WTC11 (cell line): ENCODE data around the gene MAP4K1. TPM values are rescaled to one million over a fixed set of nuclear protein-coding genes. Genes with fewer than 3 reads are reported as not detected.

Experiments
- ATAC-seq: fragments of 200-7000 bp; cut with Tn5 transposase; 2 replicates; pipeline ENCODE4 v1.10.0; 2021; ENCODE audit warnings: mild to moderate bottlenecking, moderate library complexity
- CTCF ChIA-PET: fragments of 300-600 bp; sonication (Branson Sonifier 250); formaldehyde crosslinking; loops from one replicate; lab custom pipeline; 2021; ENCODE audit warnings: antibody characterized with exemption; lab: Charles Lee
- POLR2A ChIA-PET: fragments of 350-600 bp; sonication (Branson Sonifier 250); formaldehyde crosslinking; loops from one replicate; lab custom pipeline; 2021; ENCODE audit warnings: antibody characterized with exemption; lab: Charles Lee
- DNase-seq: peaks from one replicate; pipeline ENCODE4 v3.0.0; 2021; ENCODE audit warnings: low spot score
- H3K27ac Mint-ChIP-seq: 2 replicates; pipeline ENCODE4 v1.8.0; 2021; ENCODE audit warnings: mixed read lengths
- H3K27me3 Mint-ChIP-seq: 2 replicates; pipeline ENCODE4 v1.8.0; 2021; ENCODE audit warnings: low read depth, mild to moderate bottlenecking, moderate library complexity, mixed read lengths
- H3K36me3 Mint-ChIP-seq: 2 replicates; pipeline ENCODE4 v1.8.0; 2021; ENCODE audit warnings: mixed read lengths
- H3K4me1 Mint-ChIP-seq: 2 replicates; pipeline ENCODE4 v1.8.0; 2022; ENCODE audit warnings: mixed read lengths
- H3K4me3 Mint-ChIP-seq: 2 replicates; pipeline ENCODE4 v1.8.0; 2021; ENCODE audit warnings: mild to moderate bottlenecking, moderate library complexity, mixed read lengths
- H3K9me3 Mint-ChIP-seq: 2 replicates; pipeline ENCODE4 v1.8.0; 2021; ENCODE audit warnings: mixed read lengths
- ETV6 ChIP-seq: sonication (generic); formaldehyde crosslinking; IDR thresholded peaks from 2 replicates; pipeline ENCODE4 v1.8.1; 2022; ENCODE audit warnings: mild to moderate bottlenecking, missing genetic modification reagents
- FOXJ3 ChIP-seq: sonication (generic); formaldehyde crosslinking; IDR thresholded peaks from 2 replicates; pipeline ENCODE4 v1.9.0; 2021; ENCODE audit warnings: missing genetic modification reagents, mild to moderate bottlenecking, borderline replicate concordance
- JAZF1 ChIP-seq: fragments of 250-450 bp; sonication (Bioruptor Pico); IDR thresholded peaks from 2 replicates; pipeline ENCODE4 v1.9.0; 2021; ENCODE audit warnings: moderate library complexity, mild to moderate bottlenecking, inconsistent platforms
- JUN ChIP-seq: sonication (generic); formaldehyde crosslinking; IDR thresholded peaks from 2 replicates; pipeline ENCODE4 v1.8.0; 2023; ENCODE audit warnings: mild to moderate bottlenecking, missing genetic modification reagents
- MXD4 ChIP-seq: fragments of 250-450 bp; sonication (Bioruptor Pico); IDR thresholded peaks from 2 replicates; pipeline ENCODE4 v1.8.0; 2021; ENCODE audit warnings: mild to moderate bottlenecking, moderate library complexity, borderline replicate concordance
- NR3C1 ChIP-seq: sonication (generic); formaldehyde crosslinking; conservative IDR thresholded peaks from 2 replicates; pipeline ENCODE4 v1.8.1; 2023; ENCODE audit warnings: low read depth, mild to moderate bottlenecking, missing genetic modification reagents
- OVOL2 ChIP-seq: fragments of 250-450 bp; sonication (Bioruptor Pico); IDR thresholded peaks from 2 replicates; pipeline ENCODE4 v1.9.0; 2021; ENCODE audit warnings: mild to moderate bottlenecking, borderline replicate concordance
- PRRX2 ChIP-seq: fragments of 250-450 bp; sonication (Bioruptor Pico); IDR thresholded peaks from 2 replicates; pipeline ENCODE4 v1.8.0; 2021; ENCODE audit warnings: mild to moderate bottlenecking
- SMAD3 ChIP-seq: sonication (generic); formaldehyde crosslinking; IDR thresholded peaks from 2 replicates; pipeline ENCODE4 v1.8.0; 2022; ENCODE audit warnings: missing genetic modification reagents, mild to moderate bottlenecking, borderline replicate concordance
- TEAD1 ChIP-seq: sonication (generic); formaldehyde crosslinking; IDR thresholded peaks from 2 replicates; pipeline ENCODE4 v1.8.0; 2022; ENCODE audit warnings: mild to moderate bottlenecking, missing genetic modification reagents
- ZNF121 ChIP-seq: sonication (generic); formaldehyde crosslinking; IDR thresholded peaks from 2 replicates; pipeline ENCODE4 v1.8.0; 2023; ENCODE audit warnings: missing genetic modification reagents
- ZNF423 ChIP-seq: fragments of 250-450 bp; sonication (Bioruptor Pico); IDR thresholded peaks from 2 replicates; pipeline ENCODE4 v2.1.2; 2022; ENCODE audit warnings: mild to moderate bottlenecking, moderate library complexity
- ZNF512 ChIP-seq: sonication (generic); formaldehyde crosslinking; IDR thresholded peaks from 2 replicates; pipeline ENCODE4 v1.8.1; 2022; ENCODE audit warnings: missing genetic modification reagents, borderline replicate concordance
- ZNF532 ChIP-seq: fragments of 250-450 bp; sonication (Bioruptor Pico); IDR thresholded peaks from 2 replicates; pipeline ENCODE4 v1.9.0; 2021; ENCODE audit warnings: mild to moderate bottlenecking, borderline replicate concordance
- total RNA-seq: library from RNA; stranded (reverse); gene quantifications from 3 replicates; pipeline ENCODE4 v1.2.3, GENCODE V29; 2021
- TF ChIP-seq, protein P1 (sequence below): sonication (generic); formaldehyde crosslinking; IDR thresholded peaks from 2 replicates; pipeline ENCODE4 v1.8.1; 2022; ENCODE audit warnings: mild to moderate bottlenecking, missing genetic modification reagents, moderate library complexity, borderline replicate concordance
- TF ChIP-seq, protein P2 (sequence below): sonication (generic); formaldehyde crosslinking; IDR thresholded peaks from 2 replicates; pipeline ENCODE4 v1.8.0; 2022; ENCODE audit warnings: mild to moderate bottlenecking, missing genetic modification reagents
- TF ChIP-seq, protein P3 (sequence below): fragments of 250-450 bp; sonication (Bioruptor Pico); IDR thresholded peaks from 2 replicates; pipeline ENCODE4 v2.1.2; 2022; ENCODE audit warnings: mild to moderate bottlenecking, moderate library complexity

Gene MAP4K1
- total RNA-seq, 1 experiment from 2014 or later, result 14.0 TPM

DNA sequence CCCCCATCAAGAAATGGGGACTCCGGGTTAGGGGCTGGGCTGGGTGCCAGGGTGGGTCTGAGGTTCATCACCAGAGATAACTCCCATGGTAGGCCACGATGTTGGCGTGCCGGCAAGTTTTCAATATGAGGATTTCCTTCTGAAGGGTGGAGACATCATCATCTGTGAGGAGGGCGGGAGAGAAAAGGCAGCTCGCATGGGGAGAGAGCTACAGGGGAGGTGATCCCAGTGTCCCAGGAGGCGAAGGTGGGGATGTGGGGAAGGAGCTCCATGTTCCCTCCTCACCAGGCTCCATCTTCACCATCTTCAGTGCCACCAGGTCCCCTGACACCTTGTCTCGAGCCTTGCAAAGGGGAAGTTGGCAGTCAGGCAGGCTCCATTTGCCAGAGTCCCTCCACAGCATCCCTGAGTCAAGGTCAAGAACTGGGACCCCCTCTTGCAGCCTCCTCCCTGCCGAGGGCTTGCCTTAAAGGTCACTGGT, 430 bp downstream of the MAP4K1 start:
- peaks cover 36% of the 10 kb centered on the region for H3K4me1 Mint-ChIP-seq
- TF ChIP-seq ZNF423 (no peak), SMAD3 (no peak), FOXJ3 (CRISPR knock-in tag) (no peak), ZNF121 (CRISPR knock-in tag) (no peak), PRRX2 (CRISPR knock-in tag) (no peak), ZNF512 (no peak), ETV6 (CRISPR knock-in tag) (no peak), ZNF532 (CRISPR knock-in tag) (no peak), JAZF1 (no peak), MXD4 (CRISPR knock-in tag) (no peak), JUN (CRISPR knock-in tag) (no peak), NR3C1 (no peak), OVOL2 (no peak)
- TF ChIP-seq, protein P1, sequence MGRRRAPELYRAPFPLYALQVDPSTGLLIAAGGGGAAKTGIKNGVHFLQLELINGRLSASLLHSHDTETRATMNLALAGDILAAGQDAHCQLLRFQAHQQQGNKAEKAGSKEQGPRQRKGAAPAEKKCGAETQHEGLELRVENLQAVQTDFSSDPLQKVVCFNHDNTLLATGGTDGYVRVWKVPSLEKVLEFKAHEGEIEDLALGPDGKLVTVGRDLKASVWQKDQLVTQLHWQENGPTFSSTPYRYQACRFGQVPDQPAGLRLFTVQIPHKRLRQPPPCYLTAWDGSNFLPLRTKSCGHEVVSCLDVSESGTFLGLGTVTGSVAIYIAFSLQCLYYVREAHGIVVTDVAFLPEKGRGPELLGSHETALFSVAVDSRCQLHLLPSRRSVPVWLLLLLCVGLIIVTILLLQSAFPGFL (CRISPR knock-in tag), result no peak
- TF ChIP-seq, protein P2, sequence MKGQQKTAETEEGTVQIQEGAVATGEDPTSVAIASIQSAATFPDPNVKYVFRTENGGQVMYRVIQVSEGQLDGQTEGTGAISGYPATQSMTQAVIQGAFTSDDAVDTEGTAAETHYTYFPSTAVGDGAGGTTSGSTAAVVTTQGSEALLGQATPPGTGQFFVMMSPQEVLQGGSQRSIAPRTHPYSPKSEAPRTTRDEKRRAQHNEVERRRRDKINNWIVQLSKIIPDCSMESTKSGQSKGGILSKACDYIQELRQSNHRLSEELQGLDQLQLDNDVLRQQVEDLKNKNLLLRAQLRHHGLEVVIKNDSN, result no peak
- TF ChIP-seq, protein P3, sequence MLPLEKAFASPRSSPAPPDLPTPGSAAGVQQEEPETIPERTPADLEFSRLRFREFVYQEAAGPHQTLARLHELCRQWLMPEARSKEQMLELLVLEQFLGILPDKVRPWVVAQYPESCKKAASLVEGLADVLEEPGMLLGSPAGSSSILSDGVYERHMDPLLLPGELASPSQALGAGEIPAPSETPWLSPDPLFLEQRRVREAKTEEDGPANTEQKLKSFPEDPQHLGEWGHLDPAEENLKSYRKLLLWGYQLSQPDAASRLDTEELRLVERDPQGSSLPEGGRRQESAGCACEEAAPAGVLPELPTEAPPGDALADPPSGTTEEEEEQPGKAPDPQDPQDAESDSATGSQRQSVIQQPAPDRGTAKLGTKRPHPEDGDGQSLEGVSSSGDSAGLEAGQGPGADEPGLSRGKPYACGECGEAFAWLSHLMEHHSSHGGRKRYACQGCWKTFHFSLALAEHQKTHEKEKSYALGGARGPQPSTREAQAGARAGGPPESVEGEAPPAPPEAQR (CRISPR knock-in tag), result no peak
- TF ChIP-seq, all 79 proteins: peak for 0
- ATAC-seq (no peak), DNase-seq (no peak)
- H3K27me3 Mint-ChIP-seq, result no peaks in the 10 kb centered on the region; the same call in 1 of the 2 replicates
- H3K27ac Mint-ChIP-seq, result no peak overlapping the region
- H3K4me3 Mint-ChIP-seq, result no peak overlapping the region; the same call in 1 of the 2 replicates
- H3K9me3 Mint-ChIP-seq, result no peaks in the 10 kb centered on the region
- peaks cover 23% of the 10 kb centered on the region for H3K36me3 Mint-ChIP-seq
- ChIA-PET POLR2A (interaction anchor here (2.6 kb wide), 1 partner anchor 21 kb away, joined by 28 read pairs; no protein-coding TSS in a partner anchor), CTCF (interaction anchor here (1.3 to 2.4 kb wide), 3 partner anchors 21 to 313 kb away, joined by 3 to 32 read pairs (median 8); partner anchors contain the start of genes FAM98C, MRPS12 and SARS2)

GRCh38 chr19:38616265-38616664, 1.5 kb downstream of the MAP4K1 start:
- no peak for TF ChIP-seq TEAD1 (CRISPR knock-in tag)
- TF ChIP-seq, all 79 proteins: peak for 0
- Mint-ChIP-seq H3K4me3 (no peak overlapping the region; the same call in 1 of the 2 replicates), H3K4me1 (peaks cover 27% of the 10 kb centered on the region), H3K27ac (no peak overlapping the region), H3K36me3 (peaks cover 13% of the 10 kb centered on the region), H3K9me3 (no peaks in the 10 kb centered on the region), H3K27me3 (no peaks in the 10 kb centered on the region; the same call in 1 of the 2 replicates)
- POLR2A ChIA-PET, result interaction anchor here (0.6 kb wide), 1 partner anchor 1394 kb away, joined by 3 read pairs; no protein-coding TSS in a partner anchor
- DNase-seq (no peak), ATAC-seq (no peak)
- CTCF ChIA-PET, result interaction anchor here (1.3 kb wide), 2 partner anchors 20 to 100 kb away, joined by 3 to 5 read pairs; no protein-coding TSS in a partner anchor
